NCI-H1694 treated with DMSO at 0.1 percent for 48 hours (cell line): Measurements from ENCODE around the gene TMEM88.

ENCODE experiments used
- DNase-seq: peaks from one replicate; lab custom pipeline; 2025; lab: John Stamatoyannopoulos, UW

Gene TMEM88

GRCh38 chr17:7833011-7833794 lies 21.7 kb upstream of the TMEM88 start:
- DNase-seq = no peak

DNA sequence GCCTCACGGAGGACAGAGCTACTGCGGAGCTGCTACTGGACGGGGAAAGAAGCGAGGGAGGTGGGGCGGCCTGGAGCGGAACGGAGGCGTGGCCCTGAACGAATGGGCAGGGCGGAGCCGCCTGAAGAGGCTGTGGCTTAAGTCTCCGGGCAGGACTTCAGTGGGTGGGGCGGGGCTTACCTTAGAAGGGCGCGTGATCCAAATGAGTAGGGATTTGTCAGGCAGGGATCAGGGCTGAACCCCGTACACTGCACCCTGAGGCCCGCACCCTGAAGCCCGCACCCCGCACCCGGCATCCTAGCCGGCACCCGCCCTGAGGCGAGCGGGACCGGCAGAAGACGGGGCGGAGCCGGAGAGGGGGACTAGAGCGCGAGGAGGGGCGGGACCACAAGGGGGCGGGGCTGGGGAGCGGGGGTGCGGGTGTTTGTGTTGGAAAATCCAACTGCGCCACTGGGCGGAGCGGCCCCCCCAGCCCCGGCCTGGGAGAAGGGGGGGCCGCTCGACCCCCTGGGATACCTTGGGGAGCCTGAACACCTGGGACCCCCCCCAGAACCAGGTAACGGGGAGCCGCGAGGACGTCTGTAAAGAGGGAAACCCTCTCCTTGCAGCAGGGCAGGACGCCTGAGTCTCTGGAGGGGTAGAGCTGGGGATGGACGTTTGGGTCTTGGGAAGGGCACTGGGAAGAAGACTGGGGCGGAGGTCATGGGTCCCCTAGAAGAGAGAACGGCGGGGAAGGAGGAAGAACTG lies 20.9 kb upstream of the TMEM88 start, which contains the start of gene KDM6B:
Gene KDM6B, plus strand, starts transcription at position 423 of the 747 bp plus-strand sequence. CDS start 11,338 bp downstream, outside the sequence.
- DNase-seq = peak; percentile 82

GRCh38 chr17:7834542-7834956 lies 20.3 kb upstream of the TMEM88 start:
- DNase-seq = no peak

- DNase-seq = peak; percentile 94
Observed at GRCh38 chr17:7834957-7835813, 19.7 kb upstream of the TMEM88 start.

DNA sequence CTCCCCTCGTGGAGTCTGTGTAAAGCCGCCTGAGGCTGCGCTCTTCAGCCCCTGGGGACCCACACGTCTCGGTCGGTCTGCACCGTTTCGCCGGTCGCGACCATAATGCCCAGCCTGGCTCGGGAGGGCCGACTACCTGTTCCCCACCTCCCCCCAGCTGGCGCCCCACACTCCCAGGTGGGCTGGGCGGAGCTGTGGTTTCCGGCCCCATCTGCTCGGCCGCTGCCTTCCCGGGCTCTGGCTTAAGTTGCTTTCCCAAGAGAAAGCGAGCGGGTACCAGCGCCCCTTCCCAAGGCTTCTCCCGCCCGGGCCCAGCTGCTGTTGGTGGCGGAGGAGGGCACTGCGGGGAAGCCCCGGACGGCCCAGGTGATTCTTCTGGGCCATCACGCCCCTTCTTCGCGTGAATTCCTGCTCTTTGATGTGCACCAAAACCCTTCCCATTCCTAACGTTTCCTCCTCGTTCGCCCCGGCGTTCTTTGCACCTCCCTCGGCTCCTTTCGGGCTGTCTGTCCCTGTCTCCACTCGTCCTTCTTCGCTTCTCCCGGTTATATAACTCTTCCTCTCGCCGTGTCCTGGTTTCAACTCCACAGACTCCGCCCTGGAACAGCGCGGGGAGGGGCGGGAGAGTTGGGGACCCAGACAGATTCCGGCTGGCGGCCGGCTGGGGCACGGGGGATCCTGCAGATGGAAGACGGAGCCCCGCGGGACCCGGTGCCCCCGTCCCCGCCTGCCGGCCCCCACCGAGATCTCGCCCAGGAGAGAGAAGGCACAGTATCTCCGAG lies 18.9 kb upstream of the TMEM88 start:
- peak; percentile 89 for DNase-seq

GRCh38 chr17:7836596-7837407 lies 18.1 kb upstream of the TMEM88 start:
- DNase-seq = peak; percentile 97

GRCh38 chr17:7837408-7838088 lies 17.3 kb upstream of the TMEM88 start:
- DNase-seq = peak; percentile 33

DNA sequence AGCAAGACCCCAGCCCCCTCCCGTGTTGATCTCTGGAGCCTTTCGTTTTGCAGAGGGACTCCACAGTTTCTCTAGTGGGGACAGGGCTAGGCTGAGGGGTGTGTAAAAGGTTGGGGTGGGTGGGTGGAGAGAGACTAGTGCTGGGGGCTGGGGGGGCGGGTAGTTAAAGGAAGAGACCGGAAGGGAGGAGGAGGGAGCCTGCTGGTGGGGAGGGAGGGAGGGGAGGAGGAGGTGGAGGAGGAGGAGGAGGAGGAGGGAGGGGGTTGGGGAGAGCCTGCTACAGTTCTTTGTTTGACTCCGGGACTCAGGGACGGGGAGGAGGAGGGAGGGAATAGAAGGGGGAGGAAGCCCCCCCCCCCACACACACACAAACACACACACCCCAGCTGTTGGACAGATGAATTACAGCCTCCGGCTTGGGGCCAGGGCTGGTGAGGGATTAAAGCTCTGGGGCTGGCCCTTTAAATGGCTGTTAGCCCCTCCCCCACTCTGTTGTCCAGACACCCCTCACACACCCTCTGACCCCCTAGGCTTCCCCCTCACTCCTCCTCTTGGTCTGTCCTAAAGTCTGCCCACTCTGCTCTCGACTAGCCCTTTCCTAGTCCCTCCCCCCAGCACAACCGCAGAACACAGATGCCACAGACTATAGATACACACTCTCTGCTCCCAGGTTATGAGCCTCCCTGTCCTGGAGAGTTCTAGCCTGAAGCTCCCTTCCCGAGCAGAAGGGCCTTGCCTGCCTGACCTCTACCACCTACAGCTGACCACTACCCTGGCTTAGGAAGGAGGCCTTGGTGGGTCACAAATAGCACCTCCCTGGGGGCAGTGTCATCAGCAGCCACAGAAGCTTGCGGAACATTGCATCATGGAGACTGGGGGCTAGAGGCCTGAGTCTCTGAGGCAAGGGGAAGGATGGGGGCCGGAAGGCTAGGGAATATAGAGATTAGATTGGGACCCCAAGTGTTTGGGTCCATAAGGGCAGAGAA lies 16.5 kb upstream of the TMEM88 start:
- peak; percentile 42 for DNase-seq

GRCh38 chr17:7839190-7839875 lies 15.5 kb upstream of the TMEM88 start:
- no peak for DNase-seq

DNA sequence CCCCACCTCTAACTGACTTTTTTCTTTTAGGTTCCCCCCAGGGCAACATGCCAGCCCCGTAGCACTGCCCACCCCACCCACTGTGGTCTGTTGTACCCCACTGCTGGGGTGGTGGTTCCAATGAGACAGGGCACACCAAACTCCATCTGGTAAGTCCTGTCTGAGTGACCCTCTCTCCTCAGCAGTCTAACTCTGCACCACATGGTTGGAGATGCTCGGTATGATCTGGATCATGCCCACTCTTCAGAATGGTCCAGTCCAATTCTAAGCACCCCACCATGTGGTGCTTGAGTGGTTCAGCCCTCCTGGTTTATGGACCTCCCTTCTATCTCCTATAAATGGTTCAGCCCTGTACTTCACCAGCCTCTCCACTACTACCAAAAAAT lies 15.0 kb upstream of the TMEM88 start:
- DNase-seq = peak; percentile 25

GRCh38 chr17:7840441-7840840 lies 14.4 kb upstream of the TMEM88 start:
- no peak for DNase-seq

- no peak for DNase-seq
Observed at GRCh38 chr17:7840875-7841274, 14.0 kb upstream of the TMEM88 start.

GRCh38 chr17:7841396-7841914 lies 13.4 kb upstream of the TMEM88 start:
- peak; percentile 59 for DNase-seq

GRCh38 chr17:7841915-7842379 lies 12.9 kb upstream of the TMEM88 start:
- DNase-seq = peak; percentile 78

DNA sequence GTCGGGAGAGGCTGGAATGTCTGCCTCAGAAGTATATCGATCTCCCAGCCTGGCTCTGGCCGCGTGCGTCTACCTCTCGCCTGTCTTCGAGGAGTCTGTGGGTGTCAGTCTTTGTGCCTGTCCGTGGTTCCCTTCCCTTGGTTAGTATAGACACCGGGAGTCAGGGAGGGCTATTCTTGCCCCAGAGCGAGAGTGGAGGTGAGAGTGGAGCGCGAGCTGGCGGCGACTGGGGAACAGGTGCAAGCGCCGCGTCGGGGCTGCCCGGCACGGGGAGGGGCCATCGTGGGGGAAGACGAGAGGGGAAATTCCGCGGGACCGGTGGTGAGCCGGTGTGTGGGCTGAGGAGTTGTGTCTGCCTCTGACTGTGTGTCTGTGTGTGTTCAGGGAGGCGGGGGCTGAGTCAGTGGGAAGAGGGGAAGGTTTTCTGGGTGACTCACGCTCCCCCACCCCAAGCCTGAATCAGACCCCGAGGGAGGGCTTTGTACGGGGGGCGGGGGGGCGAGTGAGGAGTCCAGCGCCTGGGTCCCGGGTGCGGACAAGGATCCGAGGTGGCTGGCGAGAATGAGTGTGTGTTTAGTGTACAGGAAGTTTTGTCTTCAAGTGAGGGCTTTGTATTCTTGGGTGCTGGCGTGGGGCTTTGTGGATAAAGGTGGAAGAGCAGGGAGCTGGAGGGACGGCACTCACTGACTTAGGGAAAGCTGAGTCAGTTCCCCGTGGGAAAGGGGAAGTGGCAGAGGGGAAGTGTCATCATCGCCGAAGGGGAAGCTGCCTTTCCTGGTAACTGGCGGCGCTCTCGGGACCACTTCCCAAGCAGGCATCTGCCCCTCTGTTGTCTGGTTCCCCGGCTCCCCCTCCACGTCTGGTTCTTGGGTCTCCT lies 12.2 kb upstream of the TMEM88 start:
- DNase-seq = peak; percentile 3

DNA sequence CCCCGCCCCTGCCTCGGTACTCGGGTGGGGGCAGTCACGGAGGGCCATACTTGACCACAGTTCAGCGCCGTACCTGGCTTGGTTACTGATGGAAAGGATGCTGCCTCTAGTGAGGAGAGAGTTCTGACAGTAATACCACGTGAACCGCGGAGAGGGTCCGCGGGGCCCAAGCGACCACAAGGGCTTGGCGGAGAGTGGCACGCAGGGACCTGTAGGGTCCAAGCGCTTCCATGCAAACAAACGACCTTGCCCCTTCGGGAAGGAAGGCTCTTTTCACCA lies 11.7 kb upstream of the TMEM88 start:
- no peak for DNase-seq
